OCI-LY7 (cell line): ENCODE results near the gene MRPL36.

ENCODE experiments used
- CTCF ChIP-seq: fragments of 200-600 bp; sonication (generic); conservative IDR thresholded peaks from 2 replicates; pipeline ENCODE4 v1.5.1; 2014; ENCODE audit warnings: mild to moderate bottlenecking, antibody characterized with exemption, low read length, moderate library complexity, mixed read lengths
- EZH2phosphoT487 ChIP-seq: fragments of 200-600 bp; sonication (generic); IDR thresholded peaks from 2 replicates; pipeline ENCODE4 v1.6.1; 2018; ENCODE audit warnings: low read depth, borderline replicate concordance, mild to moderate bottlenecking, mixed run types, antibody characterized with exemption, low read length, moderate library complexity, mixed read lengths

- TF ChIP-seq EZH2phosphoT487 (no peak), CTCF (no peak)
Observed at GRCh38 chr5:1840741-1841521, 41.3 kb upstream of the MRPL36 start.
